HCT116 (cell line): ENCODE measurements around the gene IFIT1. TPM values are rescaled to one million over a fixed set of nuclear protein-coding genes. Genes with fewer than 3 reads are reported as not detected.

Experiments
- ATAC-seq: fragments of 200-7000 bp; cut with Tn5 transposase; 2 replicates; pipeline ENCODE4 v1.9.1; 2020; ENCODE audit warnings: mild to moderate bottlenecking, moderate library complexity
- BruUV-seq: library from RNA; stranded (reverse); fragments of 400-500 nt; replicated peaks from 2 replicates; lab custom pipeline; 2021; lab: Mats Ljungman, UMichigan
- CTCF ChIA-PET: fragments of 300-600 bp; sonication (Branson Sonifier 250); formaldehyde crosslinking; loops from one replicate; lab custom pipeline; 2021; ENCODE audit warnings: antibody characterized with exemption; lab: Charles Lee
- POLR2A ChIA-PET: fragments of 300-600, 350-600 bp; sonication (Branson Sonifier 250); formaldehyde crosslinking; loops from one replicate; lab custom pipeline; 2021; ENCODE audit warnings: antibody characterized with exemption; lab: Charles Lee
- RAD21 ChIA-PET, 2 experiments: fragments of 300-600 bp; sonication (Branson Sonifier 250); formaldehyde crosslinking; loops; one replicate each; lab custom pipeline; 2023; ENCODE audit warnings: low total read pairs in 2 of 2; ENCODE audit not compliant: uncharacterized antibody in 2 of 2, unreplicated experiment in 2 of 2, low non-redundant PET in 1 of 2; lab: Charles Lee
- DNase-seq: peaks from one replicate; pipeline ENCODE4 v3.0.0-alpha.2; 2010; ENCODE audit warnings: low read depth, low spot score
- H2AFZ ChIP-seq: fragments of 200-600 bp; shearing (Covaris generic), sonication (generic); 2 replicates; pipeline ENCODE4 v1.6.1; 2017; ENCODE audit warnings: low read depth, mixed run types, mixed read lengths, antibody characterized with exemption, low read length; ENCODE audit not compliant: poor library complexity, severe bottlenecking
- H3K27ac ChIP-seq: 2 replicates; pipeline ENCODE4 v1.5.1; 2012; ENCODE audit warnings: low read depth, low read length
- H3K27me3 ChIP-seq: fragments of 200-600 bp; sonication (generic); 2 replicates; pipeline ENCODE4 v1.6.1; 2016; ENCODE audit warnings: mixed run types, low read length, mixed read lengths; ENCODE audit not compliant: insufficient read depth
- H3K36me3 ChIP-seq, 2 experiments: fragments of 200-500 bp in 1 of 2; fragments of 200-600 bp in 1 of 2; sonication (Bioruptor generic) in 1 of 2; sonication (generic) in 1 of 2; 2 replicates each; pipeline versions ENCODE4 v1.5.1 to v1.6.1; 2014 to 2016; ENCODE audit warnings: low read length in 2 of 2, inconsistent platforms in 1 of 2, mixed read lengths in 1 of 2, mixed run types in 1 of 2; ENCODE audit not compliant: insufficient read depth in 2 of 2, control insufficient read depth in 1 of 2
- H3K4me1 ChIP-seq, 2 experiments: fragments of 200-600 bp in 1 of 2; sonication (generic) in 1 of 2; 2 replicates each; pipeline versions ENCODE4 v1.5.1 to v1.6.1; 2012 to 2017; ENCODE audit warnings: low read length in 2 of 2, inconsistent platforms in 1 of 2, mild to moderate bottlenecking in 1 of 2, mixed read lengths in 1 of 2, mixed run types in 1 of 2, moderate library complexity in 1 of 2; ENCODE audit not compliant: insufficient read depth in 2 of 2, control insufficient read depth in 1 of 2
- H3K4me2 ChIP-seq: fragments of 200-600 bp; sonication (generic); 2 replicates; pipeline ENCODE4 v1.6.1; 2017; ENCODE audit warnings: mixed run types, low read length, mixed read lengths
- H3K4me3 ChIP-seq, 2 experiments: fragments of 200-600 bp in 1 of 2; sonication (generic) in 1 of 2; replicated peaks in 1 of 2; 2 replicates each; pipeline ENCODE4 v1.5.1; 2011 to 2016; ENCODE audit warnings: low read length in 2 of 2, control low read depth in 1 of 2, low read depth in 1 of 2, mild to moderate bottlenecking in 1 of 2, mixed read lengths in 1 of 2, mixed run types in 1 of 2
- H3K79me2 ChIP-seq: fragments of 200-600 bp; sonication (generic); 2 replicates; pipeline ENCODE4 v1.6.1; 2017; ENCODE audit warnings: mild to moderate bottlenecking, mixed run types, low read length, moderate library complexity, mixed read lengths; ENCODE audit not compliant: insufficient read depth
- H3K9ac ChIP-seq: fragments of 200-600 bp; sonication (generic); 2 replicates; pipeline ENCODE4 v1.6.1; 2016; ENCODE audit warnings: low read length, mixed read lengths
- H3K9me2 ChIP-seq: fragments of 200-600 bp; sonication (generic), shearing (Covaris generic); 2 replicates; pipeline ENCODE4 v1.6.1; 2017; ENCODE audit warnings: mixed run types, mild to moderate bottlenecking, moderate library complexity; ENCODE audit not compliant: insufficient read depth
- H3K9me3 ChIP-seq, 2 experiments: fragments of 200-500 bp in 1 of 2; fragments of 200-600 bp in 1 of 2; sonication (Bioruptor generic) in 1 of 2; sonication (generic) in 1 of 2; 2 replicates each; pipeline ENCODE4 v1.6.1; 2014 to 2017; ENCODE audit warnings: low read length in 2 of 2, mixed read lengths in 2 of 2, inconsistent platforms in 1 of 2, low read depth in 1 of 2, mild to moderate bottlenecking in 1 of 2, mixed run types in 1 of 2, moderate library complexity in 1 of 2; ENCODE audit not compliant: control insufficient read depth in 1 of 2, insufficient read depth in 1 of 2
- H4K20me1 ChIP-seq: fragments of 200-600 bp; sonication (generic), shearing (Covaris generic); 2 replicates; pipeline ENCODE4 v1.6.1; 2017; ENCODE audit warnings: mixed run types, mild to moderate bottlenecking, moderate library complexity; ENCODE audit not compliant: insufficient read depth
- CBX3 ChIP-seq: IDR thresholded peaks from 2 replicates; pipeline ENCODE4 v1.6.1; 2012; ENCODE audit warnings: low read depth
- CEBPB ChIP-seq: IDR thresholded peaks from 2 replicates; pipeline ENCODE4 v1.6.1; 2012; ENCODE audit warnings: low read depth
- EGR1 ChIP-seq: IDR thresholded peaks from 2 replicates; pipeline ENCODE4 v1.6.1; 2012; ENCODE audit warnings: low read depth
- ELF1 ChIP-seq: IDR thresholded peaks from 2 replicates; pipeline ENCODE4 v1.6.1; 2012; ENCODE audit warnings: low read depth, borderline replicate concordance
- EZH2 ChIP-seq: fragments of 200-600 bp; sonication (generic); IDR thresholded peaks from 2 replicates; pipeline ENCODE4 v1.6.1; 2017; ENCODE audit warnings: antibody characterized with exemption, mixed run types
- EZH2phosphoT487 ChIP-seq: fragments of 200-600 bp; IDR thresholded peaks from 2 replicates; pipeline ENCODE4 v1.6.1; 2018; ENCODE audit warnings: antibody characterized with exemption, borderline replicate concordance
- FOSL1 ChIP-seq: IDR thresholded peaks from 2 replicates; pipeline ENCODE4 v1.6.1; 2012; ENCODE audit warnings: low read depth
- POLR2AphosphoS5 ChIP-seq: IDR thresholded peaks from 2 replicates; pipeline ENCODE4 v1.6.1; 2011; ENCODE audit warnings: mild to moderate bottlenecking, low read depth, low read length, moderate library complexity
- RAD21 ChIP-seq: IDR thresholded peaks from 2 replicates; pipeline ENCODE4 v1.6.1; 2012; ENCODE audit warnings: low read depth, mild to moderate bottlenecking
- SIN3A ChIP-seq: IDR thresholded peaks from 2 replicates; pipeline ENCODE4 v1.6.1; 2012; ENCODE audit warnings: low read depth
- SP1 ChIP-seq: IDR thresholded peaks from 2 replicates; pipeline ENCODE4 v1.6.1; 2012; ENCODE audit warnings: low read depth
- SRF ChIP-seq: IDR thresholded peaks from 2 replicates; pipeline ENCODE4 v1.6.1; 2012; ENCODE audit warnings: low read depth
- YY1 ChIP-seq: IDR thresholded peaks from 2 replicates; pipeline ENCODE4 v1.6.1; 2011; ENCODE audit warnings: low read length, low read depth, moderate library complexity, mild to moderate bottlenecking; ENCODE audit not compliant: insufficient replicate concordance; ENCODE audit errors: extremely low read depth
- ZNF274 ChIP-seq: fragments of 200-500 bp; sonication (Bioruptor generic); IDR thresholded peaks from 2 replicates; pipeline ENCODE4 v1.6.1; 2014; ENCODE audit warnings: mild to moderate bottlenecking, low read depth, low read length, inconsistent platforms
- intact Hi-C: fragments of 100-400 bp; cut with micrococcal nuclease; formaldehyde crosslinking; loops from 2 replicates; pipeline ENCODE4 v1.10.0; 2022
- total RNA-seq: library from RNA; stranded (reverse); gene quantifications from one replicate; pipeline ENCODE4 v1.2.1, GENCODE V29; 2021; ENCODE audit not compliant: unreplicated experiment
- TF ChIP-seq, protein P1 (sequence below): IDR thresholded peaks from 2 replicates; pipeline ENCODE4 v1.6.1; 2012
- TF ChIP-seq, protein P2 (sequence below): IDR thresholded peaks from 2 replicates; pipeline ENCODE4 v1.6.1; 2012
- TF ChIP-seq, protein P3 (sequence below), 3 experiments: fragments of 200-600 bp in 1 of 3; sonication (generic) in 1 of 3; IDR thresholded peaks in 2 of 3; conservative IDR thresholded peaks in 1 of 3; 2 replicates each; pipeline ENCODE4 v1.5.1; 2012 to 2017; ENCODE audit warnings: low read depth in 2 of 3, low read length in 2 of 3, antibody characterized with exemption in 1 of 3, borderline replicate concordance in 1 of 3, control low read depth in 1 of 3, mild to moderate bottlenecking in 1 of 3, mixed read lengths in 1 of 3, mixed run types in 1 of 3, moderate library complexity in 1 of 3; ENCODE audit not compliant: insufficient read depth in 1 of 3
- TF ChIP-seq, protein P4 (sequence below): IDR thresholded peaks from 2 replicates; pipeline ENCODE4 v1.6.1; 2011; ENCODE audit warnings: mild to moderate bottlenecking, low read length, moderate library complexity; ENCODE audit not compliant: insufficient replicate concordance; ENCODE audit errors: extremely low read depth

The IFIT1 gene
- total RNA-seq, 1 experiment from 2014 or later: 3.6 TPM

DNA sequence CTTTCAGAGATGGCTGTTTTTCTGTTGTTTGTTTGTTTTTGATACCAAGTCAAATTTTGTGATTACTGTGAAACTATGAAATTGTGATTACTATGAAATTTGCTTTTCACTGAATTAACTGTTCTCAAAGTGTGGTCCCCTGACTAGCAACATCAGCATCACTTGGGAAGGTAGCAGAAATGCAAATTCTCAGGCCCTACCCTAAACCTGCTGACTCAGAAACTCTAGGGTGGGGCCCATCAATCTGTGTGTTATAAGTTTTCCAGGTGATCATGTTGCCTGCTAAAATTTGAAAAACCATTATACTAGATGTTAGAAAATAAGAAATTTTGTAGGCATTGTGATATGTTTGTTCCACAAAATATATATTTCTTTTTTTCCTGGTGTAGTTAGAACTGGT lies 13.3 kb upstream of the IFIT1 start:
- POLR2A ChIA-PET: no interaction called here
- intact Hi-C loops: no loop called here
- TF ChIP-seq, protein P1, sequence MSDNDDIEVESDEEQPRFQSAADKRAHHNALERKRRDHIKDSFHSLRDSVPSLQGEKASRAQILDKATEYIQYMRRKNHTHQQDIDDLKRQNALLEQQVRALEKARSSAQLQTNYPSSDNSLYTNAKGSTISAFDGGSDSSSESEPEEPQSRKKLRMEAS: no peak
- TF ChIP-seq EGR1 (no peak), CEBPB (no peak), RAD21 (no peak), SIN3A (no peak), YY1 (no peak), CBX3 (no peak), ELF1 (no peak), EZH2phosphoT487 (no peak), EZH2 (no peak), POLR2AphosphoS5 (no peak), ZNF274 (no peak), FOSL1 (no peak), SP1 (no peak), SRF (no peak)
- TF ChIP-seq, protein P2, sequence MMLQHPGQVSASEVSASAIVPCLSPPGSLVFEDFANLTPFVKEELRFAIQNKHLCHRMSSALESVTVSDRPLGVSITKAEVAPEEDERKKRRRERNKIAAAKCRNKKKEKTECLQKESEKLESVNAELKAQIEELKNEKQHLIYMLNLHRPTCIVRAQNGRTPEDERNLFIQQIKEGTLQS: no peak
- TF ChIP-seq, protein P3, sequence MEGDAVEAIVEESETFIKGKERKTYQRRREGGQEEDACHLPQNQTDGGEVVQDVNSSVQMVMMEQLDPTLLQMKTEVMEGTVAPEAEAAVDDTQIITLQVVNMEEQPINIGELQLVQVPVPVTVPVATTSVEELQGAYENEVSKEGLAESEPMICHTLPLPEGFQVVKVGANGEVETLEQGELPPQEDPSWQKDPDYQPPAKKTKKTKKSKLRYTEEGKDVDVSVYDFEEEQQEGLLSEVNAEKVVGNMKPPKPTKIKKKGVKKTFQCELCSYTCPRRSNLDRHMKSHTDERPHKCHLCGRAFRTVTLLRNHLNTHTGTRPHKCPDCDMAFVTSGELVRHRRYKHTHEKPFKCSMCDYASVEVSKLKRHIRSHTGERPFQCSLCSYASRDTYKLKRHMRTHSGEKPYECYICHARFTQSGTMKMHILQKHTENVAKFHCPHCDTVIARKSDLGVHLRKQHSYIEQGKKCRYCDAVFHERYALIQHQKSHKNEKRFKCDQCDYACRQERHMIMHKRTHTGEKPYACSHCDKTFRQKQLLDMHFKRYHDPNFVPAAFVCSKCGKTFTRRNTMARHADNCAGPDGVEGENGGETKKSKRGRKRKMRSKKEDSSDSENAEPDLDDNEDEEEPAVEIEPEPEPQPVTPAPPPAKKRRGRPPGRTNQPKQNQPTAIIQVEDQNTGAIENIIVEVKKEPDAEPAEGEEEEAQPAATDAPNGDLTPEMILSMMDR (IDR thresholded peaks at IDR 0.05 in 2 of 3, conservative IDR thresholded peaks at IDR 0.05 in 1 of 3; ENCODE audit: borderline replicate concordance in 1 of 3, insufficient read depth in 1 of 3, low read depth in 2 of 3, low read length in 2 of 3): no peak
- TF ChIP-seq, protein P4, sequence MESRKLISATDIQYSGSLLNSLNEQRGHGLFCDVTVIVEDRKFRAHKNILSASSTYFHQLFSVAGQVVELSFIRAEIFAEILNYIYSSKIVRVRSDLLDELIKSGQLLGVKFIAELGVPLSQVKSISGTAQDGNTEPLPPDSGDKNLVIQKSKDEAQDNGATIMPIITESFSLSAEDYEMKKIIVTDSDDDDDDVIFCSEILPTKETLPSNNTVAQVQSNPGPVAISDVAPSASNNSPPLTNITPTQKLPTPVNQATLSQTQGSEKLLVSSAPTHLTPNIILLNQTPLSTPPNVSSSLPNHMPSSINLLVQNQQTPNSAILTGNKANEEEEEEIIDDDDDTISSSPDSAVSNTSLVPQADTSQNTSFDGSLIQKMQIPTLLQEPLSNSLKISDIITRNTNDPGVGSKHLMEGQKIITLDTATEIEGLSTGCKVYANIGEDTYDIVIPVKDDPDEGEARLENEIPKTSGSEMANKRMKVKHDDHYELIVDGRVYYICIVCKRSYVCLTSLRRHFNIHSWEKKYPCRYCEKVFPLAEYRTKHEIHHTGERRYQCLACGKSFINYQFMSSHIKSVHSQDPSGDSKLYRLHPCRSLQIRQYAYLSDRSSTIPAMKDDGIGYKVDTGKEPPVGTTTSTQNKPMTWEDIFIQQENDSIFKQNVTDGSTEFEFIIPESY: no peak
- Histone ChIP-seq H3K27me3 (no peaks in the 10 kb centered on the region), H3K4me1 (no peaks in the 10 kb centered on the region), H3K9me3 (no peaks in the 10 kb centered on the region), H3K9ac (no peak overlapping the region), H3K9me2 (no peaks in the 10 kb centered on the region), H3K79me2 (no peaks in the 10 kb centered on the region), H3K27ac (no peak overlapping the region), H4K20me1 (no peaks in the 10 kb centered on the region), H3K4me2 (no peak overlapping the region), H2AFZ (no peak overlapping the region), H3K36me3 (no peaks in the 10 kb centered on the region), H3K4me3 (no peak overlapping the region)
- DNase-seq (no peak), ATAC-seq (no peak)
- BruUV-seq: no TSS peak
- CTCF ChIA-PET: interaction anchor here (0.7 kb wide), 1 partner anchor 9 kb away, joined by 3 read pairs; no protein-coding TSS in a partner anchor
- RAD21 ChIA-PET: no interaction called here
